ENCODE measurements around the gene AHR.

Gene AHR

DNA sequence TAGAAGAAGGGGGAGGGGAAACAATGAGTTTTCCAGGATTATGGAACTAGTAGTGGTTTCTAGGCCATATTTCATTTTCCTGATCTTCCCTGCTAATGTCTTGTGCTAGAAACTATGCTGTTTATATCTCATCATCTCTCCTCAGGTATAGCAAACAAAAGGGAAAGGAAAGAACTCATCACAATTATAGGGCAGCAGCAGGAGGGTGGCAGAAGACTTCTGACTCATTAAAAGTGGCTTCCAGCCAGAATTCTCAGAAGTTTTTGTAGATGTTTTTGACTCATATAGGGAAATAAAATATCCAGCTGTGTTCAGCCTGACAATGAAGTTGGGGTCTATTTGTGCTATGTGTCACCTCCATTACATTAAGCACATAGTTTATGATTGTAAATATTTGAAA is 6.5 kb downstream of the AHR start:
- DNase-seq (ENCODE audit: low spot score): no peak

GRCh38 chr7:17305387-17306171 is 7.1 kb downstream of the AHR start:
- no peak for DNase-seq (ENCODE audit: low spot score)

DNA sequence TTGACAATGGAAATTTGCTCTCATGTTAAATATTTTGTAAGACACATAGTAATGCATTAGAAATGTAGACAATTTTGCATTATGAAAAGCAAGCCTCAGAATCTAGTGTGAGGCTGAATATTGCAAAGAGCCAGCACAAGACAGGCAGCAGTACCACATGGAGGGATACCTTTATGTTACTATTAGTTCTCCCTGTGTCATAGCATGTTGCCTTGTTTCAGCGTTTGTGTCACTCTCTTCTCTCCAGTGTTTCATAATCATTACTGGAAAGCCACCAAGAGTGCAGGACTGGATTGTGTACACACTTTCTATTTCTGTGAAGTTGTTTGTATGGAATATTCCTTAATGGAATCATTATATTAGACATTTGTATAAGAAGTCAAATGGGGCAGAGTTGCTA is 8.5 kb downstream of the AHR start:
- no peak for DNase-seq (ENCODE audit: low spot score)

GRCh38 chr7:17307558-17307957 is 9.1 kb downstream of the AHR start:
- DNase-seq (ENCODE audit: low spot score): no peak

DNA sequence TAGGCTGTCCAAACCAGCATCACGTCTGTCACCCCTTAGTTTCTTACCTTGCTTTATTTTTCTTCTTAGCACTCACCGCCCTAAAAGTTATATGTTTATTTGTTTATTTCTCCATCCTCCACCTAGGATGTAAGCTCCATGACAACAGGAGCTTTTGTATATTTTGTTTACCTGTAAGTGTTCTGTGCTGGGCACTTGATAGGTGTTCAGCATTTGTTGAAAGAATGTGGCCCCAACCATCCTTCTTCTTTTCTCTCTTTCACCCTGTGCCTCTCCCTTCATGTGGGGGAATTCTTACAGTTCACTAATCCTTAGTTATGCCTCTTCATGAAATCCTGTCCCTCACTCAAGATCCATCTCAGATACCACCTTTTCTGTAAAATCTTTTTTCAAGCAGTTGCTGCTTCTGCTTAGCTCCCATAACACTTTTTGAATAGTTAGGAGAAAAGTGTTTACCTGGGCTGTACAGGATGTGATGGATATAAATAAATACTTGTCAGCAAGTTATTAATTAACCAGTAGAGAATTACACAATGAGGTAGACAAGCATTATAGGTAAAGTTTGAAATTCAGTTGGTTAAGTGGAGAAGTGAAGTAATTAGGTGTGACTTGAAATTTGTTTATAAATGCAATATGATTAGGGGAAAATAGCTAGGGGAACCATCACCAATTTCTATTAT is 9.7 kb downstream of the AHR start:
- no peak for DNase-seq (ENCODE audit: low spot score)

DNA sequence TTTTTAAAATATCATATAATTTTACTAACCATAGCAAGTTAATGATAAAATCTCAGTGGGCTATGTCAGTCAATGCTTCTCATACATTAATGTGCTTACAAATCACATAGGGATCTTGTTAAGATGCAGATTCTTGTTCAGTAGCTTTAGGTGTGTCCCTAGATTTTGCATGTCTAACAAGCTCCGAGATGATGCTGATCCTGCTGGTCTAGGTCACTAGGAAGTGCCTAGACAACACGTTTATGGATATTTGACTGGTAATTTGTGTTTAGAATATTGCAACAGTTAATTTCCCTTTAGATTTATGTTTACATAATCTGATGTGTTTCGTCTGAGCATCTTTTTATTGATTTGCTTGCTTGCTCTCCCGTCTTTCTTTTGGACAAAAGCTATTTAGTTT is 12.7 kb downstream of the AHR start:
- no peak for DNase-seq (ENCODE audit: low spot score)

- DNase-seq (ENCODE audit: low spot score): no peak
Observed at GRCh38 chr7:17311952-17312351, 13.5 kb downstream of the AHR start.

GRCh38 chr7:17312641-17313040 is 14.2 kb downstream of the AHR start:
- DNase-seq (ENCODE audit: low spot score): no peak

DNA sequence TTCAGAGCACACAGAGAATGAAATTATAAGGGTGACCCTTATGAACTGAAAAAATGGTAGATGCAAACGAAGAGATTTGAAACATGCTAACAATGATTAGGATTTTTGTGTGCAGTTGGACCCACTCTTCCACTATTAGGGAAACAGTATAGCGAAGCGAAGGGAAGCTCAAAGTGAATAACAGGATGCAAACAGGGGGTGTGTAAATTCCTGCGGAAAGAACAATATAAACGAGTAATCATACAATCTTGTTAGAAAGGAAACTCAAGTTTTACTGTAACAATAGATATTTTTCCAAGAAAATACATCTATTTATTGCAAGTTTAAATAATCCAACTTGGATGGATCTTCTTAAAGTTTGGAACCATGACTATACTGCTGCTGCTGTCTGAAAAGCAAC is 14.7 kb downstream of the AHR start:
- DNase-seq (ENCODE audit: low spot score): no peak

DNA sequence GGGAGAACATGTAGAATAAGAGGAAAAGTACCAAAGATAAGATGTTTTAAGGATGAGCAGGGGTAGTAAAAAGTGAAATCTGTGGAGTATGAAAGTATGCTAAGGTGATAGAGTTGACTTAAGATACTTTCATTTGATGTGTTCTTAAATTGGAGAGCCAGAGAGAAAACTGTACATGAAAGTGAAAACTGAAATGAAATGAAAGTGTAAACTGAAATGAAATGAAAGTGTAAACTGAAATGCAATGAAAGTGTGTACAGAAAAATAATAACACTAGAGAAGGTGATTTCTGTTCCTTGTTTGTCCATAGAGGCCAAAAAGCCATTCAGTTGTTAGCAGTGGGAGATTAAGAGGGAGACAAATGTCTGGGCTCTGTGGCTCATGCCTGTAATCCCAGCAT is 17.5 kb downstream of the AHR start:
- DNase-seq (ENCODE audit: low spot score): no peak

- no peak for DNase-seq (ENCODE audit: low spot score)
Observed at GRCh38 chr7:17318146-17318545, 19.7 kb downstream of the AHR start.

DNA sequence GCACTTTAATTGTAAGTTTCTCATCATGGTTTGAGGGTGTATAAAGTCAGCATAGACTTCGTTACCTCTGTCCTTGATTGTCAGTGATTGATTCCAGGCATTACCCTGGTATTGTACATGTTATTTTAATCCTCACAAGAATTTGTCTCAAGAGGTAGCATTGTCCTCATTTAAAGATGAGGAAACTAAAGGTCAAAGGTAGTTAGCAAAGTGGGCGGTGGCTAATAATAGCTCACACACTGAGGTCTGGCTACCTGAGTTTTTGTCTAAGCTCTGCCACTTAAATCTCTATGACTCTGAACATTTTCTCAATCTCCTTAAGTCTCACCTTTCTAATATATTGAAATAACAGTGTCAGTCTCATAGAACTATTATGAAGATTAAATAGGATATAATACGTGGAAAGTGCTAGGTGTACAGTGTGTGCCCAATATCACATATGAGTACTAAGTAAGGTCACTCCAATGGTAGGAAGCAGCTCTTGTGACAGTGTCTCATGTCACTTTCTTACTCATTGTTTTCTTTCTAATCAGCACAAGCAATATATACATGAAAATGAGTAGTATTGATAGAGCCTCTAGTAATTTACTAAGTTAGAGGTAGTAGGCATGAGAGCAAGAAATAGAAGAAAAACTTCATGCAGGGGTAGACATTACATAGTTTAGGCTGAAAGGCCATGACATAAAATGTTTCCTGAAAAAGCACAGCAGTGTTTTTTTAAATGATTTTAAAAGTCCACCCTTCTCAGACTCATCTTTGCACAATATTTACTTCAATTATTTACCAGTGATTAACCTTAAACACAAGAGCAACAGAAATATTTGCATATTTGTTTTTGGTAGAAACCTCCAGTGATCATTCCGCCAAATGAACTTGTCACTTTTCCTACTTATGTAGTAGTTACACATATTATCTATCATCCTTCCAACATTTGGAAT is 21.0 kb downstream of the AHR start:
- no peak for DNase-seq (ENCODE audit: low spot score)

DNA sequence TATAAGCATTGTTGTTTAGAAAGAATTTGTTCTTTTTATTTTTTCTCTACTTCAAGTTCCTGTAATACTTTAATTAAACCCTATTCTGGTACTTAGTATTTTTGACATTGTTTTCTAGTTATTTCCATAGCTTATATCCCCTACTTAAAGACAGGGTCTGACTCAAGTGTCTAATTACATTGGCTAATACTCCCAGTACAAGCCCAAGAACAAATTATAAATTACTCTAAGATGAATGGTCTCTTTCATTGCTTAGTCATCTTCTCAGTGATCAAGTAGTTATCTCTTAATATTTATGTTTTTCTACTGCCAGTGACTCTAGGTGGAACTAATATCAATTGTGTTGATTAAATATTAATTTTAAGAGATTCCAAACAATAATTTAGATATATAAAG is 21.6 kb downstream of the AHR start:
- no peak for DNase-seq (ENCODE audit: low spot score)

- no peak for DNase-seq (ENCODE audit: low spot score)
Observed at GRCh38 chr7:17320657-17321056, 22.2 kb downstream of the AHR start.

- no peak for DNase-seq (ENCODE audit: low spot score)
Observed at GRCh38 chr7:17325364-17325763, 26.9 kb downstream of the AHR start.

- no peak for DNase-seq (ENCODE audit: low spot score)
Observed at GRCh38 chr7:17326378-17326777, 27.9 kb downstream of the AHR start.

GRCh38 chr7:17328641-17329040 is 30.2 kb downstream of the AHR start:
- no peak for DNase-seq (ENCODE audit: low spot score)

DNA sequence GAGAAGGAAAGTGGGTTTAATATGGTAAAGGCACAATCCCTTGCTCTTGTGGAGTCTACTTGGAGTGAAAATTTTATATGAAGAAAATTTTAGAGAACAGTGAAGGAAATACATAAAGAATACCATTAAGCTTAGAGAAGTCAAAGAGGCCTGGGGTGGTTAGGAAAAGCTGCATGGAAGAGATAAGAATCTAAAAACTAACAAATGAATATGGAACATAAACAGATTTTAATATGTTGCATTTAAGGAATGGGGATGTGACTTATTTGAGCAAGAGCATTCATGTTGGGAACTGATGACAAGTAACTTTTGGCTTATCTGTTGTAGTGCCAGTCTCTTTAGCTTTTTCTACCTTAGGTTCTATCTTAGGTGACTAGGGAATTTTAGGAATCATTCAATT is 31.0 kb downstream of the AHR start:
- DNase-seq (ENCODE audit: low spot score): no peak

DNA sequence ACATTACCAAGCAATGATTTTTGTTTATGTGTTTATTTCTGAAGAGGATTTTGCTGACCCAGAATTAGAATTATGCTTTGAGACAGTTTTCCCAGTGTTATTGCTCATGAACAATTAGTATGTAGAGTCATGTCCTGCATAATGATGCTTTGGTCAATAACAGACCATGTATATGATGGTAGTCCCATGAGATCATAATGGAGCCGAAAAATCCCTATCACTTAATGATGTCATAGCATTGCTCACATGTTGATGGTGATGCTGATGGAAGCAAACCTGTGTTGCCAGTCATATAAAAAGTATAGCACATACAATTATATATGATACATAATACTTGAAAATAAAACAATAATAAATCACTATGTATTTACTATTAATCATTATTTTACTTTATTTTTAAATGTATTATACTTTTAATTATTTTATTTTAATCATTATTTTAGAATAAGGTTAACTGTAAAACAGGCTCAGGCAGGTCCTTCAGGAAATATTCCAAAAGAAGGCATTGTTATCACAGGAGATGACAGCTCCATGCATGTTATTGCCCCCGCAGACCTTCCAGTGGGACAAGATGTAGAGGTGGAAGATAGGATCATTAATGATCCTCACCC is 33.5 kb downstream of the AHR start:
- no peak for DNase-seq (ENCODE audit: low spot score)

DNA sequence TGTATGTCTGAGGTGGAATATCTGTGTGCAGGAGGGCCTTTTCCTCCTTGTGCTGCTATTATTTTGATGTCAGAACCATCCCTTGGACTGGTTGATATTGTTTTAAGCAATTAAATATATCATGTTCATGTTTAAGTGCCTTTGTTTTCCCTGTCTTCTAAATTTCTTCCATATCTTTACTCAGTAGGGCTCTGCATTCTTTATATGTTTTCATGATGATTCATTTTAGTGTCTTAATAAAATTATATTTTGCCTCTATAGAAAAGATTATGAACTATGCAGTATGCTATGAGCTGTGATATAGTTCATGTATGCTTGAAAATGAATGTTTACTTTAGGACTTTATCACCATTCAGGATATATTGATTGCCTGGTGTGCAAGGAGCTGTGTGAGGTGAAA is 34.8 kb downstream of the AHR start:
- DNase-seq (ENCODE audit: low spot score): no peak

DNA sequence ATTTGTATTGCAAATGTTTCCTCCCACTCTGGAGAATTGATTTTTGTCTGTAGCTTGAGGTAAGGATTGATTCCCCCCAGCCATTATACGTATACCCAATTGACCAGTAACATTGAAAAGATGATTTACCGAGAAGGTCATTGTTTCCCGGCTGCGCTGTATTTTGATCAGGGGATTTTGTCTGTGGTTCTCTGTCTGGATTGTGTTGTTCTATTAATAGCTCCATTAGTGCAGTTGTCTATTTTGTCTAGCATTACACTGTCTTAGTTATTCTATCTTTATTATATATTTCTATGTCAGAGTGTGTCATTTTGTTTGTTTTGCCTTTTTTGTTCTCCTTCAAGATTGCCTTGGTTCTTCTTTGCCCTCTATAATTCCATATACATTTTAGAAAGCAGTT is 37.7 kb downstream of the AHR start:
- no peak for DNase-seq (ENCODE audit: low spot score)

GRCh38 chr7:17339139-17339538 is 40.7 kb downstream of the AHR start:
- DNase-seq (ENCODE audit: low spot score): no peak

Measured in HuH-7.5 (cell line).